HFFc6 (cell line): ENCODE measurements around the gene NDUFV1. TPM values are rescaled to one million over a fixed set of nuclear protein-coding genes. Genes with fewer than 3 reads are reported as not detected.
A peak's percentile ranks its signal among the peaks of the same experiment; 100 is the strongest.

Source experiments
- DNase-seq: peaks from one replicate; pipeline ENCODE4 v3.0.0-alpha.2; 2018
- H3K27ac Mint-ChIP-seq: 2 replicates; pipeline ENCODE4 v1.8.0; 2020; ENCODE audit warnings: mild to moderate bottlenecking, mixed read lengths
- H3K27me3 Mint-ChIP-seq: 2 replicates; pipeline ENCODE4 v1.8.0; 2021; ENCODE audit warnings: mild to moderate bottlenecking, moderate library complexity, mixed read lengths; ENCODE audit not compliant: insufficient read depth
- H3K36me3 Mint-ChIP-seq: 2 replicates; pipeline ENCODE4 v1.8.0; 2021; ENCODE audit warnings: low read depth, mixed read lengths
- H3K4me1 Mint-ChIP-seq: 2 replicates; pipeline ENCODE4 v1.8.0; 2020; ENCODE audit warnings: low read depth, mixed read lengths
- H3K4me3 Mint-ChIP-seq: 2 replicates; pipeline ENCODE4 v1.8.0; 2020; ENCODE audit warnings: mild to moderate bottlenecking, moderate library complexity, mixed read lengths
- H3K9me3 Mint-ChIP-seq: 2 replicates; pipeline ENCODE4 v1.8.0; 2020; ENCODE audit warnings: mild to moderate bottlenecking, mixed read lengths
- CTCF ChIP-seq: fragments of 200-600 bp; sonication (generic); IDR thresholded peaks from 2 replicates; pipeline ENCODE4 v1.5.0; 2021; ENCODE audit warnings: antibody characterized with exemption, mild to moderate bottlenecking
- total RNA-seq, 6 experiments: library from RNA; stranded (reverse); fragmentation: NEBNext Ultra II Directional; extraction: Animal tissue kit (Norgen Biotek cat#: 25700); gene quantifications; 2 replicates in 1 of 6; 3 replicates in 5 of 6; pipeline ENCODE4 v1.2.3, GENCODE V29; 2021

The NDUFV1 gene
- total RNA-seq, 6 experiments from 2014 or later = 130 to 150 (median 135) TPM

- Mint-ChIP-seq H3K36me3 (no peaks in the 10 kb centered on the region), H3K4me3 (no peak overlapping the region), H3K27ac (no peak overlapping the region), H3K27me3 (peaks cover 21% of the 10 kb centered on the region), H3K4me1 (no peaks in the 10 kb centered on the region), H3K9me3 (no peaks in the 10 kb centered on the region)
- TF ChIP-seq CTCF = peak; percentile 81
- peak; percentile 28 for DNase-seq
Measured at GRCh38 chr11:67640021-67640757, 33.5 kb downstream of the NDUFV1 start.

DNA sequence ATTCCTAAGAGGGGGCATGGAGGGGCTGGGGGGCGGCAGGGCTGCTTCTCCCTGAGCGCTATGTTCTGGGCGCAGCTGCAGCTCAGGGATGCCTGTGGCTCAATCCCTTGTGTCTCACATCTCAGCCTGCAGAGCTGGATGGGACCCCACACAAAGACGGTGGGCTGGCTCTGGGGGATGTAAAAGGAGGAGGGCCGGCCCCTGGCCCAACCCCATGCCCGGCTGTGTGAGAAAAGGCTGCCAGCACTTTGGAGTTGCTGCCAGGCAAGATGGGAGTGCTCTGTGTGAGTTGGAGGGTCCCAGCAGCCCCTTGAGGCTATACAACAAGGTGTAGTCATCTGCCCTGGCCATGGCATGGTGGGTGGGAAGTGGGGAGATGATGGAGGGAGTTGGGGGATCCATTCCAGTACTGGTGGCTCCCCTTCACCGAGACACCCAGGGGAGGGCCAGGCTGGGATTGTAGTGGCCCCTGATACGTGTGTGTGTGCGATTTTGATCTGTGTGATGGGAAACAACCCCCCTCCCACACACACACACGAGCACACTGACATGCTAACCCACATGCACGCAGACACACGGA is 34.1 kb downstream of the NDUFV1 start:
- Mint-ChIP-seq H3K36me3 (no peaks in the 10 kb centered on the region), H3K27me3 (peaks cover 21% of the 10 kb centered on the region), H3K4me3 (no peak overlapping the region), H3K9me3 (no peaks in the 10 kb centered on the region), H3K27ac (no peak overlapping the region), H3K4me1 (no peaks in the 10 kb centered on the region)
- no peak for DNase-seq
- no peak for TF ChIP-seq CTCF

- H3K27ac Mint-ChIP-seq = no peak overlapping the region
- H3K27me3 Mint-ChIP-seq = peaks cover 21% of the 10 kb centered on the region
- no peak overlapping the region for H3K4me3 Mint-ChIP-seq
- no peaks in the 10 kb centered on the region for H3K36me3 Mint-ChIP-seq
- H3K9me3 Mint-ChIP-seq = no peaks in the 10 kb centered on the region
- no peak for TF ChIP-seq CTCF
- no peaks in the 10 kb centered on the region for H3K4me1 Mint-ChIP-seq
- DNase-seq = no peak
Measured at GRCh38 chr11:67641338-67642172, 34.8 kb downstream of the NDUFV1 start.

- no peak for TF ChIP-seq CTCF
- Mint-ChIP-seq H3K9me3 (no peaks in the 10 kb centered on the region), H3K36me3 (no peaks in the 10 kb centered on the region), H3K4me1 (no peaks in the 10 kb centered on the region), H3K27me3 (peaks cover 21% of the 10 kb centered on the region), H3K27ac (no peak overlapping the region), H3K4me3 (no peak overlapping the region)
- DNase-seq = no peak
Measured at GRCh38 chr11:67642173-67643120, 35.7 kb downstream of the NDUFV1 start.

- Mint-ChIP-seq H3K36me3 (no peaks in the 10 kb centered on the region), H3K4me1 (no peaks in the 10 kb centered on the region), H3K4me3 (no peak overlapping the region), H3K27ac (no peak overlapping the region), H3K27me3 (peaks cover 25% of the 10 kb centered on the region), H3K9me3 (no peaks in the 10 kb centered on the region)
- peak; percentile 43 for TF ChIP-seq CTCF
- DNase-seq = no peak
Measured at GRCh38 chr11:67644042-67644441, 37.3 kb downstream of the NDUFV1 start.
